GM21526 (cell line): Measurements from ENCODE around the gene PRSS16.
"Not testable (repeated sequence)": the region's sequence is repeated elsewhere in the genome, so short reads cannot be mapped to it uniquely, and the experiment has no call there.

ENCODE experiments used
- ATAC-seq: cut with Tn5 transposase; IDR thresholded peaks from one replicate; pipeline ENCODE4 v1.9.1; 2021; ENCODE audit warnings: moderate library complexity; ENCODE audit not compliant: unreplicated experiment, low FRiP score

Gene PRSS16, protein sequence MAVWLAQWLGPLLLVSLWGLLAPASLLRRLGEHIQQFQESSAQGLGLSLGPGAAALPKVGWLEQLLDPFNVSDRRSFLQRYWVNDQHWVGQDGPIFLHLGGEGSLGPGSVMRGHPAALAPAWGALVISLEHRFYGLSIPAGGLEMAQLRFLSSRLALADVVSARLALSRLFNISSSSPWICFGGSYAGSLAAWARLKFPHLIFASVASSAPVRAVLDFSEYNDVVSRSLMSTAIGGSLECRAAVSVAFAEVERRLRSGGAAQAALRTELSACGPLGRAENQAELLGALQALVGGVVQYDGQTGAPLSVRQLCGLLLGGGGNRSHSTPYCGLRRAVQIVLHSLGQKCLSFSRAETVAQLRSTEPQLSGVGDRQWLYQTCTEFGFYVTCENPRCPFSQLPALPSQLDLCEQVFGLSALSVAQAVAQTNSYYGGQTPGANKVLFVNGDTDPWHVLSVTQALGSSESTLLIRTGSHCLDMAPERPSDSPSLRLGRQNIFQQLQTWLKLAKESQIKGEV

DNA sequence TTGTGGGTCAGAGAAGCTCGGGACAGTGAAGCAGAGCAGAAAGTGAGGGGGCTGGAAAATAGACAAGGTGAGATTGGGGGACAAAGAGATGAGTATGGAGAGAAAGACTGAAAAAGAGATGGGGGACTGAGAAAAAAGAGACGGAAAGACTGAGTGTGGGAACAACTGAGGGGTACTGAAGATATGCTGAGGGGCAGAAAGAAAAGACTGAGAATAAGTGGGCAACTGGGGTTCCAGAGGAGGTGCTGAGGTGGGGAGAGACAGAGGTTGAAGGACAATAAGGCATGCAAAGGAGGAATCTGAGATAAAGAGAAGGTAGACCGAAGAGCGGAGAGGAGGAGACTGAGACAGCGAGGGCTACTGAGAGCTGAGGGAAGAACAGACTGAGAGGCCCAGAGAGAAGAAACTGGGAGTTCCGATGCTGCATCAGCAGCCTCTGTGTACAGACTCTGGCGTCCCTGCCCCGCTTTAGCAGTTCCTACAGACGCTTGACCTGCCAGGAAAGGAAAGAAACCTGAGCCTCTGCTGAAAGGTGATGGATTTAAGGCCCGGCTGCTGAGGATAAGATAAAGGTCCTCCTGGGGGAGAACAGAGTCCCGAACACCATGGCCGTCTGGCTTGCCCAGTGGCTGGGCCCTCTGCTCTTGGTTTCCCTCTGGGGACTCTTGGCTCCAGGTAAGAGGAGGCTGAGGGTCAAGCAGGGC lies at the start of gene PRSS16:
TSS of gene PRSS16 (plus strand) at position 569 of the 704 bp plus-strand sequence. CDS start at position 606, 37 bp downstream.
- no peak for ATAC-seq

DNA sequence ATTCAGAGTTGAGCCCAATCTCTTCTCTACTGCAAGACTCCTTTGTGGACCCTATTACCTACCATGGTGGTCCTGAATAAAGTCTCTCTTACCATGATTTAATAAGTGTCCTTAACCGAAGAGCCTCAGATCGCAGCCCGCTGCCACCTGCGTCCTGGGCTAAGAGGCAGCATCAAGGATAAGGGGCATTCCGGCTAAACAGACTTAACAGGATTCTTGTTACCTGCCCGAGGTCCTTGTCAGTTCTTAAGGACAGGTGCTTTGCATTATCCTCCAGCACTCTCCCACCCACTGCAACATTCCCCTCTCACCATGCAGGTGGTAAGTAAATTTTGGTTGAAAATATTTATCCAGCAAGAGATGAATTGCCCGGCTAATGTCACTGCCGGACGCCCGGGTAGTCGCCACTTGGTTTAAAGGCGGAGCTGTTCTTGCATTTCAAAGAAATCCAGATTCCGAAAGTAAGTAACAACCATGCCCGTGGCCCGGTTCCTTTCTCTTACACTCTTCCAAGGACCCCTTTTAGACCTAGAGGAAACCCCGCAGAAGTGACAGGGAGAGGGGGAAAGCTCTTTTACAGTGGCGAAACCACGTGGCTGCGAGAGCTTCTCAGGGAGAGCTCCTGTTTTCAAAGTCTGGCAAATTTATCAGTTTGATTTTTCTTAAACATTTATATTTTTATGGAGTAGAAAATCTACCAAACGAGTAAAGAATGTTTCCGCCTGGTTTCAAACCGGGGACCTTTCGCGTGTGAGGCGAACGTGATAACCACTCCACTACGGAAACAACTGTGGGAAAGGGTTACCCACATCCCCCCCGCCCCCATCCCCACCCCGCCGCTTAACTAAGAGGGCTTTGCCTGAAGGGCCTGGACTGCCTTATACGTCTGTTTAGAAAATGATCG lies 41.9 kb upstream of the PRSS16 start:
- ATAC-seq: no peak

DNA sequence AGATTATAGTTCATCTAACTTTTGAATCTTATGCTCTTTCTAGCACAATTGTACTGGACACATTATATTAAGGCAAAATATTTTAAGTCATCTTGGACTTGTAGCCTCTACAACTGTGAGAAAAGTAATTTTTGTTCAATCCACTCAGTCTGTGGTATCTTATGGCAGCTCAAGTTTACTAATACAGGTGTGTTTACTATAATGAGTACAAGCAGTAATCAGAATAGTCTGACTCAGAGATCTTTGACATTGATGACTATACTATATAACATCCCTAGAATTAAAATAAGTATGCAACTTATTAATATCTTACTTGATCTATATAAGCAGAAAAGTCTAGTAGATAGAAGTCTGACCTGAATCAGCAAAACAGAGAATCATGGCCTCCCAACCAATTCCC lies 40.7 kb upstream of the PRSS16 start:
- ATAC-seq: no peak

DNA sequence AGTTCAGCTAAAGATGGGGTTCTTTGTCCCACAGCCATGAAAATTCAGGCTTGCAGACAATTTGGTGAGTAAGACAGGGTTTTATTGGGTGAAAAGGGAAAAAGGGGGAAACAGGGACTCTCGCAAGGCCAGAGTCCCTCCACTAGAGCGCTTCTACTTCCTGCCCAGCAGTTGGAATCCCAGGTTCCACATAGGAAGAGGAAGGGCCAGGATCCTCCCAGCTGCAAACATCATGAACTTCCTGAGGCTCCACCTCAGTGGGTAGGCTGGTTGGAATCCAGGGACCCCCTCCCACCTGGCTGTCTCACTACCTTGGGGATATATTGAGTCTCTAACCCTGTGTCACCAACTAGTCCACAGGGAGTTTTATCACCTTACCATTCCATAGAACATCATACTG lies 39.5 kb upstream of the PRSS16 start:
- ATAC-seq: no peak

DNA sequence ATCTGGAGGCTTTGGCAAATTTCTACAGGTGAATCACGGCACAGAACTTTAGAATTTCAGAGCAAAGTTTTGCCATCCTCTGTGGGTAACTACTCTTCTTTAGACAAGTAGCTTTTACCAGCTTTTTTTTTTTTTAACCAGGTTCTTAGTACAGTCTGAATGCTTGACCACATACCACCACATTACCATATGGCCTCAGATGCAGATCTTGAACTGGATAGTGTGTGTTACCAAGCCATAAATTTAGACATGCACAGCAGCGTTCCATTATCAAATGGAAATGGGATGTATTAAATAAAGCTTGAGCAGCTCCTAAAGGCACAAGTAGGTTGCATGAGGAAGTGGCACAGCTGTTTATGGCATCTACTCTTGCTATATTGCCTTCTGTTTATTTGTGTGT lies 38.3 kb upstream of the PRSS16 start:
- ATAC-seq: no peak

DNA sequence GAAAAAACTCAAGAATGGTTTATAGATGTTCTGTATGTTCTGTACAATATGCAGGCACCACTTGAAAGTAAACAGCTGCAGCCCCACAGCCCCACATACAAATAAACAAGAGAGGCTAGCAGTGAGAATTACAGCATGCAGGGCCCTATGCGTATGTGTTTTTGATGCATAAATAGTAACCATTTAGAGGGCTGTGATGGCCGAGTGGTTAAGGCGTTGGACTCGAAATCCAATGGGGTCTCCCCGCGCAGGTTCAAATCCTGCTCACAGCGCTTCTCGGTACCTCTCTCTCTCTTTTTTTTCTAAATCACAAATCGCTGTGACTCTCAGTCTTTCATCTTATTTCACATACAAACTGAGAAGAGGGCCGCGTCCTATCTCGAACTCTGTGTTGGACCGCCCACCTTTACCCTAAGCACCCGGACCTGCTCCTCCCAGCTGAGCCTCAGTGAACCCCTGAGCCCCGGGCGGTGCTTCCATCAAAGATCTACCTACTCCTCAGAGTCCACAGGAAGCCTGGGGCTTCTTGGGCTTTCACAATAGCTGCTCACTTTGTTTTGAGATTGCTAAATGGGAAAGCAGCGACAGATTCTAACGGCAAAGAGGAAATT lies 37.7 kb upstream of the PRSS16 start:
- no peak for ATAC-seq

DNA sequence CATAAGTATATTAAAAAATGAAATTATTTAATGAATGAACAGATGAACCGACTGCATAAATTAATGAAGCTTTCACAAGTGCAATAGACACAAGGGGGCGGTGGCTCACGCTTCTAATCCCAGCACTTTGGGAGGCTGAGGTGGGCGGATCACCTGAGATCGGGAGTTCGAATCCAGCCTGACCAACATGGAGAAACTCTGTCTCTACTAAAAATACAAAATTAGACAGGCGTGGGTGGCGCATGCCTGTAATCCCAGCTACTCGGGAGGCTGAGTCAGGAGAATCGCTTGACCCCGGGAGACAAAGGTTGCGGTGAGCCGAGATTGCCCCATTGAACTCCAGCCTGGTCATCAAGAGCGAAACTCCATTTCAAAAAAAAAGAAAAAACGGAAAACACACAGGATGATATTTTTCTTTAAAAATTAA lies 34.4 kb upstream of the PRSS16 start:
- ATAC-seq: not testable (repeated sequence)

DNA sequence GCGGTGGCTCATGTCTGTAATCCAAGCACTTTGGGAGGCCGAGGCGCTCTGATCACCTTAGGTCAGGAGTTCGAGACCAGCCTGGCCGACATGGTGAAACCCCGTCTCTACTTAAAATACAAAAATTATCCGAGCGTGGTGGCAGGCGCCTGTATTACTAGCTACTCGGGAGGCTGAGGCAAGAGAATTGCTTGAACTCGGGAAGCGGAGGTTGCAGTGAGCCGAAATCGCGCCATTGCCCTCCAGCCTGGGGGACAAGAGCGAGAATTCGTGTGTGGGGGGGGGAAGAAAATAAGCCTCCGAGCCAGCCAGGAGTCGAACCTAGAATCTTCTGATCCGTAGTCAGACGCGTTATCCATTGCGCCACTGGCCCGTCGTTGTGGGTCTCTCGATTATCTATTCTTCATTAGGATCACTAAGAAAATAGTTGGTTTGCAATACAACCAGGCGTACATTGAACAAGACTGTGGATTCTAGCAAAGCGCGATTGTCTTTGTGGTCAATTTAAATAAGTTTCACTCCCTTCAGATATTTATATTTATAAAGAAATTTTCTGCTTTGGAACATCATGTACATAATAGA lies 33.9 kb upstream of the PRSS16 start:
- no peak for ATAC-seq

DNA sequence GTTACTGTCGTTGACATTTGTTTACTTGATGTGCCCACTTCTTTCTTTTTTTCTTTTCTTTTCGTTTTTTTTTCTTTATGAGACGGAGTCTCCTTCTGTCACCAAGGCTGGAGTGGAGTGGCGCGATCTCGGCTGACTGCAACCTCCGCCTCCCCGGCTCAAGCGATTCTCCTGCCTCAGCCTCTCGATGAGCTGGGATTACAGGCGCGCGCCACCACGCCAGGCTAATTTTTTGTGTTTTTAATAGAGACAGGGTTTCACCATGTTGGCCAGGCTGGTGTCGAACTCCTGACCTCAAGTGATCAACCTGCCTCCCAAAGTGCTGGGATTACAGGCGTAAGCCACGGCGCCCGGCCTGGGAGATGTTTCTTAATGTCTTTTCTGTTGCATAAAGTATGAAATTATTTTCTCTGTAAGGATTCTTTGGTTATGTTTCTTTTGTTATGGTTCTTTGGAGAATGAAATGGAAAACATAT lies 33.3 kb upstream of the PRSS16 start:
- ATAC-seq: no peak

DNA sequence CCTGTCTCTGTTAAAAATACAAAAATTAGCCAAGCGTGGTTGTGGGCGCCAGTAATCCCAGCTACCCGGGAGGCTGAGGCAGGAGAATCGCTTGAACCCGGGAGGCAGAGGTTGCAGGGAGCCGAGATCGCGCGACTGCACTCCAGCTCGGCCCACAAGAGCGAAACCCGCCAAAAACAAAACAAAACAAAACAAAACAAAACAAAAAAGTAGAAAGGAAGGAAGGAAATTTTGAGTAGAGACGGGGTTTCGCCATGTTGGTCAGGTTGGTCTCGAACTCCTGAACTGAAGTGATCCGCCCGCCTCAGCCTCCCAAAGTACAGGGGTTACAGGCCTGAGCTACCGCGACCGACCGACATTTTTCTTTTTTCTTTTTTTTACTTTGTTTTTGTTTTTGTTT lies 30.6 kb upstream of the PRSS16 start:
- no peak for ATAC-seq

DNA sequence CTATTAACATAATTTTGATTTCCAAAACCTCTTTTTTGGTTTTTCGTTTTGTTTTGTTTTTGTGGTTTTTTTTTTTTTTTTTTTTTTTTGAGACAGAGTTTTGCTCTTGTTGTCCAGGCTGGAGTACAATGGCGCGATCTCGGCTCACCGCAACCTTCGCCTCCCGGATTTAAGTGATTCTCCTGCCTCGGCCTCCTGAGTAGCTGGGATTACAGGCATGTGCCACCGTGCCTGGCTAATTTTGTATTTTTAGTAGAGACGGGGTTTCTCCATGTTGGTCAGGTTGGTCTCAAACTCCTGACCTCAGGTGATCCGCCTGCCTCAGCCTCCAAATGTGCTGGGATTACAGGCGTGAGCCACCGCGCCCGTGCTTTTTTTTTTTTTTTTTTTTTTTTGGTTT lies 24.5 kb upstream of the PRSS16 start:
- not testable (repeated sequence) for ATAC-seq

DNA sequence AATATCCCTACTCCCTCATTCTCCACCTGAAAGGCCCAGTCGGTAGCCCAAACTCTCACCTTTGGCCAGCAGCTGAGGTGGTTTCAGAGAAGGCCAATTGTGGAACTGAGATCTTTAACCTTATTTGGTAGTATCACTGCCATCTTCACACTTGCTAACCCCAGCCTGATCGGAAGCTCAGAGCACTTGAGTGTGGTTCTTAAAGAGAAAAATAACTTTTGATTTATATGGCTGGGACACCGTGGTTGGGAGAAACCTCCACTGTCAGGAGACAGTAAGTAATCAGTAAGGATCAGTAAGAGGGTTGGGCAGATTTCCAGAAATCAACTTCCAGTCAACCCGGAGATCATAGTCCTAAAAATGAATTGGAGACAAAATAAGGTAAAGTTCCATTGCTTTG lies 22.8 kb upstream of the PRSS16 start:
- no peak for ATAC-seq

DNA sequence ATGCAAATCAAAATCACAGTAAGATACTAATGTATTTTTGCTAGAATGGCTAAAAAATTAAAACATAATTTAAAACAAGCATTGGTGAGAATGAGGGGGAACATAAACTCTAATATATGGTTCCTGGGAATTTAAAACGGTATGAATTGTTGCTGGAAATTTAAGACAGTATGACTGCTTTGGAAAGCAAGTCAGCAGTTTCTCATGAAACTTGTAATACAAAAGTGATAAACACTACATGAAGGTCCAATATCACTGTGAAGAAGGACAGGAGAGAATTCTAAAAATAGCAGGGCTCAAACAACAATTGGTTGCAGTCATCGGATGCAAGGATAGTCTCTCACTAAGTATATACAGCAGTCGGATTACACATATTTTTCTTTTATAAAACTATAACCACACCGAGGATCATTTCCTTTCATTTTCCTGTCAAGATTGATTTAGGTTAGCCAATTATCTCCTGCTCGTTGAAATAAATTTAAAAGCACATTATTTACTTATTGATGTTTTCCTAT lies 18.5 kb upstream of the PRSS16 start:
- ATAC-seq: no peak

DNA sequence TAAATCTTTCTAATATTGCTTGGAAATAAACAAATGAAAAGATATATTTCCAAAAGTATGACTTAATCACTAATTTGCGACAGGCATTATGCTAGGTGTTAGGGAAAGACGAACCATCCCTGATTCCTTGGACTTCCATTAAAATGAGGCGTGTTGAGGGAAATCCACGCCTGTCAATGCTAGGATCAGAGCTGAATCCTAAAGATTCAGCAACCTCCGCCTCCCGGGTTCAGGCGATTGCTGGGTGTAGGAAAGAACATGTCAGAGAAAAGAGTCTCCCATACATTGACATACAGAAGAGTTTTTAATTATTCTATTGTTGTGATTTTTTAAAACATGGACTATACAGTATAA lies 16.8 kb upstream of the PRSS16 start:
- ATAC-seq: no peak

DNA sequence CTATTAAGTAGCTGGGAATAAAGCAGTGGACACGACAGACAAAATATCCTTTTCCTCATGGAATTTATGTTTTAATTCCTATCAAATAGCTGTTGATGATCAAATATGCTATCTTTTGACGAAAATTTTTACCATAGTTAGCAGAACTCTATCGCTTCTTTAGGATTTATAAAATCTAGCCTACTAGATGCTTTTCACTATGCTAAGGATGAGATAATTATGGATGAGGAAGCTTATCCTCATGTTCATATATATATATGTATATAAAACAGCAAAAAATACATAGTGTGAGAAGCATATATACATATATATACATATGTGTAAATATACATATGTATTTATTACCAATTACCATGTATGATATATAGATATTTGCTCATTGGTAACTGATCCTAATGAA lies 12.9 kb upstream of the PRSS16 start:
- no peak for ATAC-seq

DNA sequence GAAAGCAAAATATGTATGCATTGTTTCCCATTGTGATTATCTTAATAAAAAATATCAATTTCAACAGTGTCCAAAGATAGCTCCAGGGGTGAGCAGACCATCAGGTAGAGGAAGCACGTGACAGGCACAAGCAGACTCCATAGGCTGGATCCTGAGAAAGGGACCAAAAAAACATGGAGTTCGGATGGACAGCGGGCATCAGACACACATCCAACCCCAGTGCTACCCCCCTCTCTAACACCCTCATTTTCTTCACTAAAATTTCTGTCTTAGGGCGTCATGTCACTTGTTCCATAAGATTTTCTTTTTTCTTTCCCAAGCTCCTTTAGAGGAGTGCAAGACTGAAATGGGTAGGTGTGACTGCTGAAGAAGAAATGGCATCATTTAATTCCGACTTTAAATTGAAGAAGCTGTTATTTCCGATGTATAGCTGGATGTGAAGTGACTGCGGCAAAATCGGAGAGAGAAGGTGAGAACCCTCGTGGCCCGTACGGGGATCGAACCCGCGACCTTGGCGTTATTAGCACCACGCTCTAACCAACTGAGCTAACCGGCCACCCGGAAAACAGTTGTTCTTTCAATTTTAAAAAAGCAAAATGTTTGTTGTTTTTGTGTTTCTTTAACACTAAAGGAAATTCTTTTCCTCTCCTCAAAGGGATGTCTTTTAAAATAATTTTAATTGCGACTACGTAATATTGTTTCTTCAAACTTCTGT lies 10.3 kb upstream of the PRSS16 start:
- no peak for ATAC-seq

DNA sequence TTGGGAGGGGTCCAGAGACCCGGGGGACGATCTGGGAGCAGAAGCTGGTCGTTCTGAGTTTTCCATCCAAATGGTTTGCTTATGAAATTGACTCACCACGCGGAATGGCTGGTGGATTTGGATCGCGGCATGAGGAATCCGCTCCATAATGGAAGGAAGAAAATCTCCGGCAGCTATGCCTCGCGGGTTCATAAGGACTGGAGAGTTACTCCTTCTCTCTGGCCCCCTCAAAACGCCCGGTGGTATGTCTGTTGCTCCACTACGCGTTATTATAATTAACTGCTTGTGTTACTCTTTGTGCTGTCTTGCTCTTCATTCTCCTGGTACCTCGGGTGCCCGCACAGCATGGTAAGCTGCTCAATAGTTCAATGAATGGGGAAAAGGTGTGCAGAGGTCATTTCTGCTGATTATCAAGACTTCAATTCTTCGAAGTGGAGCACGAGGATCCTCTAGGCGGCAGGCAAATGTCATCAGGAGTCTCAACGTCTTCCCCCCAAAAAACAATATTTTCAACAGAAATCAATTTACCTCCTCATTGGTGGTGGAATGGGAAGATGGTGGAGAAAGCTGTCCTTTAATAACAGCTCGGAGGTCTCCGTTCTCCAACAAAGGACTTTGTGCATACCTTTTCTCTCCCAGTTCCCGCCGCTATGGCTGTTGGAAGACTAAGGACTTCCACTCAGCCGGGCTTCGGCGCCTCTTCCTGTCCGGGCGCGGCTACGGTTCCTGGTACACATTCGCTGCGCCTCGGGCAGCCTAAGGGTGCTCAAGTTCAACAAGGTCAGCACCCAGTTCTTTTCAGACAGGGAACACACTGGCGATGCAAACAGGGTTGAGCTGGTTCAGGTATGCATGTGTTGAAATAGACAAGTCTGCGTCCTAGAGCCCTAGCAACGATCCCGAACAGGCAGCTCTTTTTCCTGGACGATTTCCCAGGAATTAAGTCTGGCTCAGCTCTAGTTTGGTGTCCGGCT lies 9.2 kb upstream of the PRSS16 start:
- no peak for ATAC-seq

DNA sequence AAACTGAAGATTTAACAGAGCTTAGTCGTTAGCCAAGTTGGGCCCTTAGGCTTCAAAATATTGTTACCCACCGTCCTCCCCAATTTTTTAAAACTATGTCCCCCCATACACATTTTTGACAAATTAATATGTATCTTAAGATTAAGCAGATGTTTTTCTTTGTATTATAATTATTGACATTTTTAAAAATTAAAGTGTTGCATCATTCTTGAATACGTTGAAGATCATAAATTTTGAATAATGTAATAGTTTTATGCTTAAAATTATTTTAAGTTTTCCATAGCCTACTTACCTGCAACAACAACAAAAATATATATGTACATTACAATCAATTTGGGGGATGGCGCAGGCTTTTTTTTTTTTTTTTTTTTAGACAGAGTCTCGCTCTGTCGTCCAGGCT lies 8.2 kb upstream of the PRSS16 start:
- no peak for ATAC-seq
